DMS 273 (cell line): ENCODE data around the gene DBR1.
"Not testable (repeated sequence)": the region's sequence is repeated elsewhere in the genome, so short reads cannot be mapped to it uniquely, and the experiment has no call there.

ENCODE experiments used
- DNase-seq: peaks from one replicate; lab custom pipeline; 2025; ENCODE audit not compliant: unreplicated experiment; lab: John Stamatoyannopoulos, UW

Gene DBR1

DNA sequence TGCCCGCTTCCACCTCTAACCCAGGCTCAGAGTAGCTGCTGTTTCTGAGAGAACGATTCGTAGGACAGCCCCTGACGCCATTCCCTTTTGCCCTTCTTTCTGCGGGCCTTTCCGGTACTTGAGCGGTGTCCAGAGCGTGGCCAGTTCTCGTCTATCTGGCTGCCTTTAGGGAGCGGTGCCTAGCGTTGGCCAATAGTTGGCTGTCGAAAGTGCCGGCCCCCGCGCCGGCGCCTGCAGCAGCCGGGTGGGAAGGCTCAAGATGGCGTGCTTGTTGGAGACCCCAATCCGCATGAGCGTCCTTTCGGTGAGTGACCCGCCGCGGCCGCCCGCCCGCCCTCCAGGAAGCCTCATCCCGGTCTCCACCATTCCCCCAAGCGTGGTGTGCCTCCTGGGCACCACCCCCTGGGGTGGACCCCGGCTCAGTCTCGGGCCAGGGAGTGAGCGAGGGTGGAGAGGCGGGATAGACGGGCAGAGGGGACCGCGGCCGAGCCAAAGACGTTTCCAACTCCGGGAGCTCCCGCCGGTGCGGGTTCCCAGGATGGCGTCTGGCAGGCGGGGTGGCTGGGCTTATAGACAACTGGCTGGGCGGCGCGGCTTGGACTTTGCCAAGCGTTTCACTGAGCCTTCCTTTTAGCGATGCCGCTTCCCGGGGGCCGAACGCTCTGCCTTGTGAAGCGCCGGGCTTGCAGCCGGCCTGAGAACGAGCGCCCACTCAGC, 12.7 kb upstream of the DBR1 start, which contains the start of gene ARMC8:
TSS of gene ARMC8 (plus strand) at position 6 of the 717 bp plus-strand sequence. CDS start at position 260, 254 bp downstream.
- DNase-seq, result peak; percentile 94

DNA sequence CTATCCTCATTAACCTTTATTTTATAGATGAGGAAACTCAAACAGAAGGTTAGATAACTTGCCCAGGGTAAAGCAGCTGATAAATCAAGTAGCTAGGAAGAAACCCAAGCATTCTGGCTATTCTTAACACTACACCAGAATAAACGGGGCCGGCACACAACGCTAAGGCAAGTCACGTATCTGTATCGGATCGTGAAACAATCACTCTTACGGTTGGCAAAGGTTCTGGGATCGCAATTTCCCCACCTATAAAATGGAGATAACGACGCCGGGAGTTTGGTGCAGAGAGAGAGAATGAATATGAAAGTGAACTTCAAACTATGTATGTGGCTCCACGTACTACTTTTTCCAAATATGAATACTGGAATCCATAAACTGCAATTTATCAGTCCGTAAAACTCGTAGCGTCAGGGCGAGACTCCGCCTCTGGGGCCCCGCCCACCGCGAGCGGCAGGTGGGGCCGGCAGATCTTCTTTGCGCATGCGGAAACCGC, 12.1 kb upstream of the DBR1 start:
- DNase-seq, result peak; percentile 97

DNA sequence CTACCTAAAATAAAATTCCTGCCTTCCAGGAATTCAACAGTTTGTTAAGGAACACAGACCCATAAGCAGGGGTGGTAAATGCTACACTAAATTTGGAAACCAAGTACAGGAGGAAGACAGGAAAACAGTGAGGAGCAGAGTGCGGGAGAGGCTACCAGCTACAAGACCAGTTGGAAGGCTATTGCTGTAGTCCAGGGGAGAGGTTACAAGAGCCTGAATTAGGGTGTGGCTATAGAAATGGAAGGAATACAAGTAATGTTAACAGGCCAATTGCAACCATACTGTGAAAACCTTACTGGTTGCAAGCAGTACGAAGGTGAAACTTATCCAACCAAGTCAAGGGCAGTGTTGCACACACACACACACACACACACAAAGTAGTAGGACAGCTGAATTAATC, 11.5 kb upstream of the DBR1 start:
- no peak for DNase-seq

DNA sequence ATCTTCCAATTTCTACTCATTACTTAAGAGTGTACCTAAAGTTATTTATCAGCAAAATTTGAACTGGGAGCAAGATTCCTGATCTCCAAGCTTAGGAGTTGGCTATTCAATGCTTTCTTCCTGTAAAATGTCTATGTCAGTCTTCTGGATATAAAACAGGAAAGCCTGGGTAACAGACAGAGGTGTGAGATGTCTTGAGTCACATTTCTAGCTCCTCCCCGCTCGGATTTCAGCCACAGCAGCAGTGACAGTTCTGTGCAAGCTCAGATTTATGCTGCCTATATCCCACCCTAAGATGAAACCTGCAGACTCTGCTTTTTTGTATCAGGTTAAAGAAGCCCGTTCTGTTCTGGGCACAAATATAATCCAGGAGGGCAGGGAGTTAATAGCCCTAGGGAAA, 10.3 kb upstream of the DBR1 start:
- no peak for DNase-seq

DNA sequence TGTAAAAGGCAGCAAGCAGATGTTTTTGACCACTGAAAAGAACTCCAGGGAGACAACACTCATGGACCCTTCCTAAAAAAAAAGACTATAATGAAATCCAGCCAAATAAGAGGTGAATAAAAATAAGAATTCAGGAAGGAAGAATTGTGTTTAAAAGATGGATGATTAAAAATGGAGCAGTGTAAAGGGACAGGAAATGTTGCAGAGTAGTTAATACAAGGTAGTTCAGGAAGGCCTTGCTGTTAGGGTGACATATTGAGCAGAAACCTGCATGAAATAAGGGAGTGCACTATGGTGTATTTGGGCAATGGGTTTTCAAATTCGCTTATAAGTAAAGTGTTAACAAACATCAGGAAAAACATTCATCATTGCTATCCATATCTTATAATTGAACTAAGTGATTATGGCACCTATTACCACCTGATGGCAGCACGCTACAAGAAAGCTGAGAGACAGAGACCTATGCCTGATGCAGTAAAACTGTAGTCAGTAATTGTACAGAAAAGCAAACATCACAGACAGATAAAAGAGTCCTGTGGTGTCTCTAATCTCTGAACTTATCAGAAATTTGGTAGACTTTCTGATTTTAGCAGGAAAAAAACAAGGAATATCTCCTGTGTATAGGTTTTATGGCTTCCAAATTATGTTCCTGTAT, 5.8 kb upstream of the DBR1 start:
- DNase-seq, result peak; percentile 76

DNA sequence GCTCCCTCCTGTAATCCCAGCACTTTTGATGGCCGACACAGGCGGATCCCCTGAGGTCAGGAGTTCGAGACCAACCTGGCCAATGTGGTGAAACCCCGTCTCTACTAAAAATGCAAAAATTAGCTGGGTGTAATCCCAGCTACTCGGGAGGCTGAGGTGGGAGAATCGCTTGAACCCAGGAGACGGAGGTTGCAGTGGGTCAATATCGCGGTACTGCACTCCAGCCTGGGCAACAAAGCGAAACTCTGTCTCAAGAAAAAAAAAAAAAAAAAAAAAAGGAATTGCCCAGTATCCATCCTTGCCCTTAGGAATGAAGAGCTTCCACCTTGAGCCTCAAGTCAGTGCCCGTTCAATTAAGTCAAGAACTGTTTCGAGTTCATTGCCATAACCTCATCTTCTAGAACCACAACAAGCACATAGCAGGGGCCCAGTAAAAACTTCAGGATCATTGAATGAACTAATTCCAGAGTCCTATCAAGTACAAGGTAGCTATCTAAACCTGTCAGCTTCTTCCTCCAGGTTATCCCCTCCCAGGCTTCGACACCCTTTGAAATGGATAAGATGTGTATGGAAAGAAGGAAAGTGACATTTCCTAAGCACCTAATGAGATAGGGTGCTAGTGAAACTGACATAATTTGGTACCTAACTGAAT, 826 bp downstream of the DBR1 start:
- DNase-seq, result no peak

DNA sequence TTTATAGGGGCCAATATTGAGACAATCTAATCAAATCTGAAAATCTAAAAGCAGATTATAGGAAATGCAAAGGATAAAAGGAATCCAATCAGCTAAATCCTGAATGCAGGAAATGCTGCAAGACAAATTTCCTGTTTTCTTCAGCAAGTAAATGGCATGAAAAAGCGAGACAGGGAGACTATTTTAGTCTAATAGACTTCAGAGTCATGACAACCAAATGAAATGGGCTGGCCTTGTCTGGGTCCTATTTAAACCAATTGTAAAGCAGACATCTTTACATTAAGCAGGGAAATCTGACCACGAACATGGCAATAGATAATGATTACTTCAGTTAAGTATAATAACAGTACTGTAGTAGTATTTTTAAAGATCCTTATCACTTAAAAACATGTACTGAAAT, 2.1 kb downstream of the DBR1 start:
- DNase-seq, result no peak

DNA sequence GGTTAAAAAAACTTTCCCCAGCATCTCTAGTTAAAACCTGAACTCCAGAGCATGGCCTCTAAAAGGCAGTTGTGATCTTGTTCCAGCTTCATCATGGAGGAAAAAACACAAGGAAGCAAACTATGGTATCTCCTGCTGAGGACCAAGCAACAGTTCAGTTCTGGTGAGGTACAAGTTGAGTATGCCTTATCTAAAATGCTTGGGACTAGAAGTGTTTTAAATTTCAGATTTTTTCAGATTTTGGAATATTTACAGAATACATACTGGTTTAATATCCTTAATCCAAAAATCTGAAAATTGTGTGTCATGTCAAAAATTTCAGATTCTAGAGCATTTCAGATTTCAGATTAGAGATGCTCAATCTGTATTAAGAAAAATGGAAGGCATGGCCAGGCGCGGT, 9.7 kb downstream of the DBR1 start:
- DNase-seq, result no peak

DNA sequence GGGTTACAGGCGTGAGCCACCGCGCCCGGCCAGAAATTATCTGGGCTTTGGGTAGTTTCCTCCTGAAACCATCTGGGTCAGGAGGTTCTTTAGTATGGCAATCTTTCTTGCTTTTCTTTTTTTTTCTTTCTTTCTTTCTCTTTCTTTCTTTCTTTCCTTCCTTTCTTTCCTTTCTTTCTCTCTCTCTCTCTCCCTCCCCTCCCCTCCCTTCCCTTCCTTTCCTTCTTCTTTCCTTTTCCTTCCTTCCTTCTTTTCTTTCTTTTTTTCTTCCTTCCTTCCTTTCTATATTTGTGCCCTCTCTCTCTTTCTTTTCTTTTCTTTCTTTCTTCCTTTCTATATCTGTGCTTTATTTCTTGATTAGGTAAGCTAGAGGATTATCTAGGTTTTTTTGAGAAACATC, 17.0 kb downstream of the DBR1 start:
- no peak for DNase-seq

DNA sequence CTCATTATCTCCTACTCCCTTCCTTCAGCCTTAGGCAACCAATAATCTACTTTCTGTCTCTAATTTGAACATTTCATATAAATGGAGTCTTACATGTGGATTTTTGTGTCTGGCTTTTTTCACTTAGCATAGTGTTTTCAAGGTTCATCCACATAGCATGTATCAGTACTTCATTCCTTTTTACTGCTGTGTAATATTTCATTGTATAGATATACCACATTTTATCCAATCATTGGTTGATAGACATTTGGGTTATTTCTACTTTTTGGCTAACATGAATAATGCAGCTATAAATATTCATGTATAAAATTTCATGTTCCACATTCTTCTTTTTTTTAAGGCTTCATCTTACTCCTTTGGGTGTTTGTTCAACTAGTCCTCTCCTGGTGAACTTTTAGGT, 20.2 kb downstream of the DBR1 start:
- no peak for DNase-seq

DNA sequence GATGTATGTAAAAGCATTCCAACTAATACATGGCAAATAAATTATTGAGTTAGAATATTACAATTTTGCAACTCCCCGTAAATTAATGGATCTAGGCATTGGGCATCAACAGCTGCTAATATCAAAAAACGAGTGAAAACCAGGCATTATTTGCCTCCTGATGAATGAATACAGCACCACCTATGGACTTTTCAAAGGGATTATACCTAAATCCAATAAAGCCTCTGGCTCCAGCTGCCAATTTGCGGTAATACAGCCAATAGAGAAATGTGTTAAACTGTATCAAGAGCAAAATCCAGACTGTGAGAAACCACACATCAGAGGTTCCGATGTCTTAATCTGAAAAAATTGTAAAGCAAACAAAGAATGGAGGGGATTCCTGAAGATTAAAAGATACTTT, 26.2 kb downstream of the DBR1 start:
- no peak for DNase-seq

DNA sequence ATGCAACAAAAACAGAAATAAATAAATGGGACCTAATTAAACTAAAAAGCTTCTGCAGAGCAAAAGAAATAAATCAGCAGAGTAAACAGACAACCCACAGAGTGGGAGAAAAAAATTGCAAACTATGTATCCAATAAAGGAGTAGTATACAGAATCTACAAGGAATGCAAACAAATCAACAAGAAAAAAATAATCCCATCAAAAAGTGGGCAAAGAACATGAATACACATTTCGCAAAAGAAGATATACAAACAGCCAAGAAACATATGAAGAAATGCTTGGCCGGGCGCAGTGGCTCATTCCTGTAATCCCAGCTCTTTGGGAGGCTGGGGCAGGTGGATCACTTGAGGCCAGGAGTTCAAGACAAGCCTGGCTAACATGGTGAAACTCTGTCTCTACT, 32.5 kb downstream of the DBR1 start:
- DNase-seq, result not testable (repeated sequence)

DNA sequence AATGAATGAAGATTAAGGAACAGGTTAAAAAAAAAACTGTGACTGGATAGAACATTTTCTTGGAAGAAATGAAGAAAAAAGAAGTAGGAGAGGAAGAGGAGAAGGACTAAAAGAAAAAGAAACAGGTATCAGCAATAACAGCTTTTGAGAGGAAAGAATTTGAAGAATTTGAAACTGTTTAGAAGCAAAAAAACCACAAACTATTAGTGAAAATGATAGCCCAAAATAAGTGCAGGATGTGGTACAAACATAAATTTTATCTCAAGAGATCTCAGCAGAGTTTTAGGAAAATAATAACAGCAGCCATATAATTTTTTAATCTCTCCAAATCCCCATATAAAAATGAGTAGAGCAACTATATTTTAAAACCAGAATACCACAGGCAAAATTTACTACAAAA, 33.8 kb downstream of the DBR1 start:
- DNase-seq, result no peak

DNA sequence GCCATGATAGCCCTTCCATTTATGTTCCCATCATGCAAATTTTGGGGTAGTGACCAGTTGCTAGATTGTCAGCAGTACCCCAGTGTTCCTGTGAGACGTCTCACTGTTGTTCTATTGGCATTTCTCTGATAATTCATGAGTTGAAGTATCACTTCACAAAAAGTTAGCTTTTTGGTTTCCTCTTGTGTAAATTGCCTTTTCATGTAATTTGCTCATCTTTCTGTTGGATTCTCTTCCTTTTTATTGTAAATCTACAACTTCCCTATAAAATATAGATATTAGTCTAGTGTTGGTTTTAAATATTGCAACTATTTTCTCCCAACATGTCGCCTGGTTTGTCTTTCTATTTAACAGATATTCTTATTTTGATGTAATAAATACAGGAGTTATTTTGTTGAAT, 35.0 kb downstream of the DBR1 start:
- DNase-seq, result no peak

DNA sequence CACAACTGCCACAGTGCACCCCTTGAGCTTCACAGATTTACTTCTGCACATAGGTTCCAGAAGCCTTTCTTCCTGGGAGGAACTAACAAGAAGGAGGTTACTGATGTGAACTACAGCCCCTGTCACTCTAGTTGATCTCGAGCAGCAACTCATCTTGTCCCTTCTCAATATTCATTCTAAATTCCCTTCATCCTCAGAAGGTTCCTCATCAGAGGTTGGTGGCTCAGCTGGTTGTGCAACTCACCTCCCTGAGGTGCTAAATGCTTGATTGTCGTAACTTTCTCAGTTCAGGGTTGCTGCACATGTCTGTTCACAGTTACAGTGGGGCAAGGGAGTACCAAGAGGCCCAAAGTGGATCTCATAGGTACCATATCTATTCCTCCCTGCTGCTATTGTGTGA, 36.9 kb downstream of the DBR1 start:
- no peak for DNase-seq

DNA sequence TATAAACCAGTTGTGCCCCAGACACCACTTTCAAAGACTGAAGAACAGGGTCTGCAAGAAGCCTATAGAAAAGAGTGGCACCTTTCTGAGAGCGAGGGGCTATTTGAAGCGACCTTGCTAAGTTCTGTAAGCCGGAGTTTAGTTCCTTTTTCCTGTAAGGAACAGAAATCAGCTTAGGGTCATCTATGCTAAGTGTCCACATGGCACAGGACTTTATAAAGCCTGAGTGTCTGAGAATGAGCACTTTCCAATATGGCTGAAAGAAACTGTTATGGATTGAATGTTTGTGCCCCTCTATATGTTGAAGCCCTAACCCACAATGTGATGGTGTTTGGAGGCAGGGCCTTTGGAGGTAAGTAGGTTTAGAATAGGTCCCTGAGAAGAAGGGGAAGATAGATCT, 38.5 kb downstream of the DBR1 start:
- no peak for DNase-seq

DNA sequence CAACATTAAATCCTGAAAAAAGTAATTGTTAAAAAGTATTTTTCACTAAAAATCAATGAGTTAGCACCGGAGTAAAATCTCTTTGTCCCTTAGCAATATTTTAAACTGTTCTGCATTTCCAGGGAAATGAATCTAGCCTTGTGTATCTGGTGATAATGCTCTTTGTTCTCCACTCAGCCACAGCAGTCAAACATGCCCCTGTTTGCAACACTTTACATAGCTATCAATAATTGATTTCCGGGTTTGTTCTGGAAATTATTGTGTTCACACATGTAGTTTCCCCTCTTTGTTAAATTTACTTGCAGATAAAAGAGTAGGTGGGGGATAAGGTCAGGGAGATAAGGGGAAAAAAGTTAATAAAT, 38.9 kb downstream of the DBR1 start:
- DNase-seq, result no peak

DNA sequence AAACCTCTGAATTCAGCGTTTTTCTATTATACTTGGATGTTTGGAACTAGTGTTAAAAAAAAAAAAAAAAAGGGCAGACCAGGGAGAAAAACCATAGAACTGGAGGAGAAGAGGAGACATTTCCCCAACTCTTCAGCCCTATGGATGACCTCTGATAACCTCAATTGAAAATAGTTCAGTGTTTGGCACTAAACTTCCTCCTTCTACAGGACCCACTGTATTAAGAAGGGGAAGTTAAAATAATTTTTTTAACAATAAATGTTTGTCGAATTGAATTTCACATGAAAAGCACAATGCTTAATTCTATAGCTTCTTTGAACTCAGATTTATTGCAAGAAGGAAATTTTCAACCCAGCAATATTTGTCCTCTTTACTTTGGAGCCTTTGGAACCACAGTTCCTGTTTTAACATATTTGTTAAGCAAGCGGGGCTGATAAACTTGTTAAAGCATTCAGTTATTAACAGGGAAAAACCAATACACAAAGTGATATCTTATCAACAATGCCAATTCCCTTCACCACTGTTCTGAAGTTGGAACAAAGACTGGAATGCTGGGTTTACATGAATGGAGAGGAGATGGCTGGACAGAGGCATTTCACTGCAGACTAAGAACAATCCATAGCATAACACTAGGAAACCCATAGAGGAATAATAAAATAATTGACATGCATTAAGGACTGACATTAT, 39.4 kb downstream of the DBR1 start:
- DNase-seq, result no peak

DNA sequence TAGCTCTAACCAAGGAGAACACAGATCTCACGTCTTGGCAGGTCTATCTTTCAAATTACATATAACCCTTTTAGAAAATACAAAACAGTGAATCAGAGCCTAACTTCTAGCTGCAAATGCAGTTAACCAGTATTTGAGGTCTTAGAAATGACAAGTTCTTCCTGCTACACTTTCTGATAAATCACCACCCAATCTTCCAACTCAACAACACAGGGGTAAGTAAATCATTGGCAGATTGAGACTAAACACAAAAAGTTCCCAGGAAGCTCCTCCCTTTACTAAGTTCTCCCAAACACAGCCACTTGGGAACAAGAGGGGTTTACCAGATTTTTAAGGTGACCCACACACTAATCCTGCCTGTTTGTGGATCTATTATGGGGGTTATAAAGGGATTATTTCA, 42.5 kb downstream of the DBR1 start, which contains the start of gene A4GNT:
TSS of gene A4GNT (minus strand) at position 152 of the 400 bp plus-strand sequence. CDS start 1,134 bp downstream, outside the sequence.
- no peak for DNase-seq

DNA sequence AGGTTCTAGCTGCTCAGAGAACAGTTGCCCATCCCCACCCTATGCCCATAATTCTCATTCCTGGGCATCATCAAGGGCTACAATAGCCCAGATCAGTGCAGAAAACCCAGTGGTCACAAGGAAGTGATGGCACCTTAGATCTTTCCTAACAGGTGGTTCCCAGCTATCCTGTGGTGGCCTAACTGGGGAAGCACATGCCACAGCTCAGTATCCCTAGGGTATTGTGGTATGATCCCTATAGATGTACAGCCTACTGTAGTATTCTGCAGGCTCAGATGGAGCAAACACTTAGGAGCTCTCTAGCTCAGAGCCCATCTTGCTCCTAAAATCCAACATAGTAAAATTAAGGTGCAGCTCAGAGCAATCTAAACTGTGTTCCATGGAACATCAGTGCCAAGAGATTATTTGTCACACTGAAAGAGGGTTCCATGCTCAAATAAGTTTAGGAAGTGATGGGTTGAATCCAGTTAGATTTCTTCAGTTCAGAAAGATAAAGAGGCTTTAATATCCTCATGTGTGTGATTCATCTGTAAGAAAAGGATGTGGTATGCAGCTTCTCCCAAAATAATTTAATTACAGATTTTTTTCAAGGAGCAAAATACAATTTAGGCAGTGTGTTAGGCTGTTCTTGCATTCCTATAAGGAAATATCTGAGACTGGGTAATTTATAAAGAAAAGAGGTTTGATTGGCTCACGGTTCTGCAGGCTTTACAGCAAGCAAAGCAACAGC, 46.9 kb downstream of the DBR1 start:
- DNase-seq, result no peak
